SK-N-SH (cell line): ENCODE results near the gene PRICKLE3.

Experiments
- CTCF ChIP-seq: fragments of 200-600 bp; sonication (generic); IDR thresholded peaks from 2 replicates; pipeline ENCODE4 v1.6.1; 2017; ENCODE audit warnings: antibody characterized with exemption, mild to moderate bottlenecking, moderate library complexity
- EP300 ChIP-seq, 2 experiments: IDR thresholded peaks; 2 replicates each; pipeline versions ENCODE4 v1.4.0 to v1.6.1; 2012; ENCODE audit warnings: borderline replicate concordance in 1 of 2, low read depth in 1 of 2, low read length in 1 of 2
- NRF1 ChIP-seq: IDR thresholded peaks from 2 replicates; pipeline ENCODE4 v1.6.1; 2012; ENCODE audit warnings: low read depth, mild to moderate bottlenecking, low read length

- TF ChIP-seq EP300 (IDR thresholded peaks at IDR 0.05; ENCODE audit: borderline replicate concordance in 1 of 2, low read depth in 1 of 2, low read length in 1 of 2) (no peak), CTCF (no peak), NRF1 (no peak)
Measured at GRCh38 chrX:49167740-49168108, 18.4 kb downstream of the PRICKLE3 start.
